ENCODE results near the gene DOK4.
A peak's percentile ranks its signal among the peaks of the same experiment; 100 is the strongest.

DOK4 gene

GRCh38 chr16:57471209-57471608, 15.1 kb downstream of the DOK4 start:
- Mint-ChIP-seq H3K27ac (peak overlapping the region; percentile 86 to 90 (median 88)), H3K9me3 (no peaks in the 10 kb centered on the region), H3K27me3 (ENCODE audit: low read depth) (no peaks in the 10 kb centered on the region), H3K4me1 (peaks cover 7% of the 10 kb centered on the region), H3K4me3 (no peak overlapping the region), H3K36me3 (ENCODE audit: low read depth) (peaks cover 55% of the 10 kb centered on the region)
- TF ChIP-seq, protein P1, sequence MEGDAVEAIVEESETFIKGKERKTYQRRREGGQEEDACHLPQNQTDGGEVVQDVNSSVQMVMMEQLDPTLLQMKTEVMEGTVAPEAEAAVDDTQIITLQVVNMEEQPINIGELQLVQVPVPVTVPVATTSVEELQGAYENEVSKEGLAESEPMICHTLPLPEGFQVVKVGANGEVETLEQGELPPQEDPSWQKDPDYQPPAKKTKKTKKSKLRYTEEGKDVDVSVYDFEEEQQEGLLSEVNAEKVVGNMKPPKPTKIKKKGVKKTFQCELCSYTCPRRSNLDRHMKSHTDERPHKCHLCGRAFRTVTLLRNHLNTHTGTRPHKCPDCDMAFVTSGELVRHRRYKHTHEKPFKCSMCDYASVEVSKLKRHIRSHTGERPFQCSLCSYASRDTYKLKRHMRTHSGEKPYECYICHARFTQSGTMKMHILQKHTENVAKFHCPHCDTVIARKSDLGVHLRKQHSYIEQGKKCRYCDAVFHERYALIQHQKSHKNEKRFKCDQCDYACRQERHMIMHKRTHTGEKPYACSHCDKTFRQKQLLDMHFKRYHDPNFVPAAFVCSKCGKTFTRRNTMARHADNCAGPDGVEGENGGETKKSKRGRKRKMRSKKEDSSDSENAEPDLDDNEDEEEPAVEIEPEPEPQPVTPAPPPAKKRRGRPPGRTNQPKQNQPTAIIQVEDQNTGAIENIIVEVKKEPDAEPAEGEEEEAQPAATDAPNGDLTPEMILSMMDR (IDR thresholded peaks at IDR 0.05; ENCODE audit: unreplicated experiment in 3 of 3) = no peak

GRCh38 chr16:57470711-57471110, 15.6 kb downstream of the DOK4 start:
- H3K27me3 Mint-ChIP-seq (ENCODE audit: low read depth) = no peaks in the 10 kb centered on the region

GRCh38 chr16:57469917-57470470, 16.3 kb downstream of the DOK4 start:
- H3K9me3 Mint-ChIP-seq = no peaks in the 10 kb centered on the region
- H3K4me3 Mint-ChIP-seq = no peak overlapping the region
- H3K36me3 Mint-ChIP-seq (ENCODE audit: low read depth) = peaks cover 68% of the 10 kb centered on the region
- TF ChIP-seq, protein P1 (IDR thresholded peaks at IDR 0.05; ENCODE audit: unreplicated experiment in 3 of 3) = no peak
- peak overlapping the region in 1 of 3 experiments; percentile 68 for H3K27ac Mint-ChIP-seq
- no peaks in the 10 kb centered on the region for H3K27me3 Mint-ChIP-seq (ENCODE audit: low read depth)
- H3K4me1 Mint-ChIP-seq = peaks cover 7% of the 10 kb centered on the region

More at GRCh38 chr16:57470711-57471110, 15.6 kb downstream of the DOK4 start:
- TF ChIP-seq, protein P1 (IDR thresholded peaks at IDR 0.05; ENCODE audit: unreplicated experiment in 3 of 3) = no peak
- Mint-ChIP-seq H3K4me1 (peaks cover 7% of the 10 kb centered on the region), H3K4me3 (no peak overlapping the region), H3K9me3 (no peaks in the 10 kb centered on the region), H3K27ac (peak overlapping the region; percentile 86 to 90 (median 88)), H3K36me3 (ENCODE audit: low read depth) (peaks cover 60% of the 10 kb centered on the region)

DNA sequence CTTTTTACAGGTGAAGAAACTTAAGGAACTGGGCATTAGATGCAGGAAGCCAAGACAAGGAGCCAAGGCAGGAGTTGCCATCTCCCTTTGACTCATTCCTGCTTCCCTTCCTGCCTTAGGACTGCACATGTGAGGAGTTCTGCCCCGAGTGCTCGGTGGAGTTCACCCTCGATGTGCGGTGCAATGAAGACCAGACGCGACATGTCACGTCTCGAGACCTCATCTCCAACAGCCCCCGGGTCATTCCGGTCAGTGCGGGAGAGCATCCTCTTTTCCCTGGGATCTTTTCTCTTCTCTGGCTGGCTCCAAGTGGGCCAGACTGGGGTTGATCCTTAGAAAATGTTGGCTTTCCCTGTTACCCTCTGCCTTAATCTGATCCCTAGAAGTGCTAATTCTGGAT, 17.2 kb downstream of the DOK4 start:
- no peaks in the 10 kb centered on the region for H3K9me3 Mint-ChIP-seq
- H3K4me1 Mint-ChIP-seq = peaks cover 9% of the 10 kb centered on the region
- H3K27ac Mint-ChIP-seq = peak overlapping the region in 1 of 3 experiments; percentile 35
- no peak overlapping the region for H3K4me3 Mint-ChIP-seq
- no peaks in the 10 kb centered on the region for H3K27me3 Mint-ChIP-seq (ENCODE audit: low read depth)
- H3K36me3 Mint-ChIP-seq (ENCODE audit: low read depth) = peaks cover 73% of the 10 kb centered on the region
- TF ChIP-seq, protein P1 (IDR thresholded peaks at IDR 0.05; ENCODE audit: unreplicated experiment in 3 of 3) = no peak

GRCh38 chr16:57468346-57468745, 17.9 kb downstream of the DOK4 start:
- Mint-ChIP-seq H3K4me1 (peaks cover 11% of the 10 kb centered on the region), H3K27me3 (ENCODE audit: low read depth) (no peaks in the 10 kb centered on the region), H3K9me3 (no peaks in the 10 kb centered on the region), H3K27ac (peak overlapping the region in 2 of 3 experiments; percentile 35 to 39), H3K4me3 (no peak overlapping the region), H3K36me3 (ENCODE audit: low read depth) (peaks cover 75% of the 10 kb centered on the region)
- TF ChIP-seq, protein P1 (IDR thresholded peaks at IDR 0.05; ENCODE audit: unreplicated experiment in 3 of 3) = no peak

DNA sequence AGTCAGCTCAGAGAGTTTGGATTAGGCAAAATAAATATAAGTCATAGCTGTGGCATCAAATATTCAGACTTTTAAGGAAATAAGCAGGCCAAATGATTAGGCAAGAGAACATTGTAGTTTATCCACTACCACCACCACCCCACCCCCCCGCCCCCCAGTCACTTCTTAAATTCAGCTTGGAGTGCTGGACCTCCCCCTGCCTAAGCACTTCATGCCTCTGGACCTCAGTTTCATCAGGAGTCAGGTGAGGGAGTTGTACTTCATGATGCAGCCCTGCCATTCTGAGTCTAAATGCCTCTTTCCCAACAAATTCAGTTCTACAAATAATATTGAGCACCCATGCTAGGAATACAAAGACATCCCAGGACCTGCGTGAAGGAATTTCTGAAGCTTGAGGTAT, 21.8 kb downstream of the DOK4 start:
- H3K27me3 Mint-ChIP-seq (ENCODE audit: low read depth) = no peaks in the 10 kb centered on the region
- peaks cover 9% of the 10 kb centered on the region for H3K4me1 Mint-ChIP-seq
- H3K27ac Mint-ChIP-seq = no peak overlapping the region
- peak overlapping the region; percentile 24 to 100 (median 100) for H3K4me3 Mint-ChIP-seq
- H3K9me3 Mint-ChIP-seq = no peaks in the 10 kb centered on the region
- H3K36me3 Mint-ChIP-seq (ENCODE audit: low read depth) = peaks cover 67% of the 10 kb centered on the region
- TF ChIP-seq, protein P1 (IDR thresholded peaks at IDR 0.05; ENCODE audit: unreplicated experiment in 3 of 3) = no peak
